Stimulated activated CD8-positive, alpha-beta memory T cell treated with anti-CD3 and anti-CD28 coated beads, Interleukin-4, amount 100 ng/mL, for 24 hours (primary cell): ENCODE data around the gene PCDH15.

Source experiments
- DNase-seq: peaks from one replicate; pipeline ENCODE4 v3.0.0-alpha.2; 2020; ENCODE audit warnings: low read depth

PCDH15 gene

DNA sequence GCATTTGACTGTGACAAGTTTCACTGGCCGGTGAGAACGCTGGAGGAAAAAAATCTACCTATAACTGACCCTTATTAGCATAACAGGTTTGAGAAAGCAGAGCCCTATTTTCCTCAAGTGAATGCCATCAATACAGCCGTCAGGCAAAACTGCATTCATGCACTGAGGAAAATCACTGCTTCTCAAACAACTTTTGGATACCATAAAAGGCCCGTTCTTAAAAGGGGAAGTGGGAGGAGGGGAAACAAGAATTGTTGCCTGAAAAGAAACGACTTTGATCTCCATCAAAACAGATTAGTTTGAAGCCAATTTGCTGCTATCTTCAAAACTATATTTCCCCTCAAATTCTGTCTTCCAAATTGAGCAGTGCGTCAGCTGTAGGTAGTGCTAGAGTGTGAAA is 670.6 kb downstream of the PCDH15 start:
- no peak for DNase-seq

GRCh38 chr10:54125098-54125747 is 675.8 kb downstream of the PCDH15 start:
- no peak for DNase-seq

DNA sequence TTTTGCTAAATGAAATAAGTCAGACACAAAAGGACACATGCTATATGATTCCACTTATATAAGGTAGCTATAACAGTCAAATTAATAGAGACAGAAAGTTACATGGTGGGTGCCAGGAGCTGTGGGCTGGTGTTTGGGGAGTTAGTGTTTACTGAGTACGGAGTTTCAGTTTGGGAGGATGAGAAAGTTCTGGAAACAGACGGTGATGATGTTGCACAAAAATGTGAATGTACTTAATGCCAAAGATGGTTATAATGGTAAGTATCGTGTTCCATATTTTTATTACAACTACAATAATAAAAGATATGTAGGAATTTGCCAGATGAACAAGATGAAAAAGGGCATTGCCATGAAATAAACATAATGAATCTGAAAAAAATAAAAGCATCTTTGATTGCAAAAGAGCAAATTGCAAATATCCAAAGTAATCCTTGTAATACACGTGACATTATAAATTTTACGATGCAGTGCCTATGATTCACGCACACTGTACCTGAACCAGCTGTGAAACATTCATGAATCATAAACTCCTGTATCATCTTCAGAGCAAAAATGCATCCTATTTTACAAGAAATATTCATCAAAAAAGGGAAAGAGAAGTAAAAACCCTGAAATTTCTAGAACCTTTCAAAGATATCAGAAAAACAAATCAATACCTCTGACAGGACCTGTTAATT is 676.7 kb downstream of the PCDH15 start:
- DNase-seq, result no peak

GRCh38 chr10:54120806-54121205 is 680.2 kb downstream of the PCDH15 start:
- no peak for DNase-seq

DNA sequence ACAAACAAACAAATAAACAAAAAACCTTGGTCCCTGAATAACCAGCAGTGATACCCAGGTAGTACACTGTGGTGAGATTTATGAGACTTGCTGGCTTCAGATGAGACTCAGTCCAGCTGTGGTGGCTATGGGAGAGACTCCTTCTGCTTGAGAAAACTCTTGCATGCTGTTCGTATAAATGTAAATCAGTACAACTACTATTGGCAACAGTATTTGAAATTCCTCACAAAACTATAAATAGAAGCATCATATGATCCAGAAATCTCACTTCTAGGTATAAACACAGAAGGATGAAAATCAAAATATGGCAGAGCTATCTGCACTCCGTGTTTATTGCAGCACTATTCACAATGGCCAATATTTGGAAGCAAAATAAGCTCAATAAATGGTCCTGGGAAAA is 692.1 kb downstream of the PCDH15 start:
- DNase-seq, result no peak

DNA sequence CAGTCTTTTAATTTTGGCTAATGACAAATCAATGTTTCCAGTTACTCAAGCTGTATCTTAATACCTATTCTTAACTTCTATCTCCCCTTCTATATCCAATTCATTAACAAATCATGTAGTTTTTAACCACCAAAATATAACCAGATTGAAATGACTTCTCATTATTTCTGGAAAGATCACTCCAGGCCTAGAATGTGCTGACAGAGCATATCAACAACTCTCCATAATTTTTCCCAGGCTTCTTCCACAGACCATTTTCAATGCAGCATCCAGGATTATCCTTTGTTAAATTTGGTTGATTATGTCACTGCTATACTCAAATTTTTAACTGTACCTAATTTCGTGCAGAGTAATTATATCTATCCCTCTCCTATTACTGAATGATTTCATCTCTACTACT is 704.1 kb downstream of the PCDH15 start:
- no peak for DNase-seq

DNA sequence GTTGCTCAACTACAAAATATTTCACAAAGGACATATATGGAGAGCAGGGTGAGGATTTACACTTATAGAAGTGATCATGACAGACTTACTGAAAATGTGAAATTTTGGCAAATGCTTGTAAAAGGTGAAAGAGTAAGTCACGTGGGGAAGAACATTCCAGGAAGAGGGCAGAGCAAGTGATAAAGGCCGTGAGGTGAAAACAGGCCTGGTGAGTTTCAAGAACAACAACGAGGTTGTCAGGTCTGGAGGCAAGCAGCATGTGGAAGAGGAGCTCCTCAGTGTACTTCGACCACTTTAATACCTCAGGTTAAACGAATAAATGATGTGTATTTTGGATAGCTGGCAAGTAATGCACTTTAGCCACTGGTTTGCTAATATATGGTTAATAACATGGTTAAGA is 706.7 kb downstream of the PCDH15 start:
- no peak for DNase-seq

- no peak for DNase-seq
Measured at GRCh38 chr10:54091237-54091636, 709.8 kb downstream of the PCDH15 start.

- DNase-seq, result no peak
Measured at GRCh38 chr10:54081950-54082349, 719.1 kb downstream of the PCDH15 start.

- DNase-seq, result no peak
Measured at GRCh38 chr10:54067361-54067760, 733.7 kb downstream of the PCDH15 start.

- DNase-seq, result no peak
Measured at GRCh38 chr10:54066646-54067045, 734.4 kb downstream of the PCDH15 start.

DNA sequence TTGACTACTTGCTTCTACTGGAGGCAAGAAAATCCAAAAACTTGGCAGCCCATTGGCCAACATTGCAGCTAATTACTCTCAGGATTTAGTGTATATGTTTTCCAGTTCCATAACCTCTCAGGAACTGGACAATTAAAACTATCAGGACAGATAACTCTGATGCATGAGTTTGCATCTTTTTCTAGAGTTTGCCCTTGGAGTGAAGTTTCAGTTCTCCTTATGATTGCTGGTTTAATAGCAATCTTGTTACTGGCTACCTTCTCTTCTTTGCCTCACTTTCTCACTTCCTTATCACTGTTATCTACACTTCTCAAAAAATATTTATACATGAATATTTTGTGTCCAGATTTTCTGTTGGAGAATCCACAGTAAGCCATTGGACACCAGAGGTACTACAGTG is 735.9 kb downstream of the PCDH15 start:
- no peak for DNase-seq

GRCh38 chr10:54064215-54064614 is 736.8 kb downstream of the PCDH15 start:
- no peak for DNase-seq

- DNase-seq, result no peak
Measured at GRCh38 chr10:54063514-54063913, 737.5 kb downstream of the PCDH15 start.

DNA sequence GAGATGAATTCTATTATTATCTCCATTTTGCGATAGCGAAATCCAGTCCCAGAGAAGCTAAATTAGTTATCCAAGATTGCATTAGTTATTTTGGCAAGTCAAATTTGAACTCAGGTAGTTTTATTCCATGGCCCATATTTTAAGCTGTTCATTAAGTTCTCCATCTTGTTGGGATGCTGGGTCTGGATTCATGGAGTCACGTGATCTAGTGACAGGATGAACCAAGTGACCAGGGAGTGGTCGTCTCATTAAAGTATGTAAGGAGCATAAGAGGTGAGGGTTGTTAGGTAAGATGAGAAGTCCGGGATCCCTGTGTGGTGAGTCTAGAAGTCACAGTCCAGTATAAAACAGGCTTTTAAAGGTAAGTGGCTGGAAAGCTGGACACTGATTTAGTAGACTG is 740.5 kb downstream of the PCDH15 start:
- DNase-seq, result no peak

DNA sequence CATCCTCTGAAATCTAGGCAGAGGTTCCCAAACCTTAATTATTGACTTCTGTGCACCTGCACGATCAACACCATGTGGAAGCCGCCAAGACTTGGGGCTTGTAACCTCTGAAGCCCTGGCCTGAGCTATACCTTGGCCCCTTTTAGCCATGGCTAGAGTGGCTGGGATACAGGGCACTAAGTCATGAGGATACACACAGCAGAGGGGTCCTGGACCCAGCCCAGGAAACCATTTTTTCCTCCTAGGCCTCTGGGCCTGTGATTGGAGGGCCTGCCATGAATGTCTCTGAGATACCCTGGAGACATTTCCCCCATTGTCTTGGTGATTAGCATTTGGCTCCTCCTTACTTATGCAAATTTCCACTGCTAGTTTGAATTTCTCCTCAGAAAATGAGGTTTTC is 743.7 kb downstream of the PCDH15 start:
- no peak for DNase-seq

DNA sequence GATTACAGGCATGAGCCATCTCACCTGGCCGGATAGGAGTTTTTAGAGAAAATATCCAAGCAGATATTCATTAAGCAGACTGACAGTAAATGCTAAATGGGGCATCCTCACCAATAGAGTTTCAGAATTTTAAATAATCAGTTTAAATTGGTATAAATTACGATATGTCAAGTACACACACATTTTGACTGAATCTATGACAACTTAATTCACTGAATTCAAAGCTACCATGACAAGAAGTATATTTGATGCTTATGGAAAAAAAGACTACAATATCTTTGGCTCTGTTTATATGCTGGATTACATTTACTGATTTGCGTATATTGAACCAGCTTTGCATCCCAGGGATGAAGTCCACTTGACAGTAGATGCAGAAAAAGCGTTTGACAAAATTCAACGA is 774.7 kb downstream of the PCDH15 start:
- no peak for DNase-seq

- no peak for DNase-seq
Measured at GRCh38 chr10:54011117-54011516, 789.9 kb downstream of the PCDH15 start.

DNA sequence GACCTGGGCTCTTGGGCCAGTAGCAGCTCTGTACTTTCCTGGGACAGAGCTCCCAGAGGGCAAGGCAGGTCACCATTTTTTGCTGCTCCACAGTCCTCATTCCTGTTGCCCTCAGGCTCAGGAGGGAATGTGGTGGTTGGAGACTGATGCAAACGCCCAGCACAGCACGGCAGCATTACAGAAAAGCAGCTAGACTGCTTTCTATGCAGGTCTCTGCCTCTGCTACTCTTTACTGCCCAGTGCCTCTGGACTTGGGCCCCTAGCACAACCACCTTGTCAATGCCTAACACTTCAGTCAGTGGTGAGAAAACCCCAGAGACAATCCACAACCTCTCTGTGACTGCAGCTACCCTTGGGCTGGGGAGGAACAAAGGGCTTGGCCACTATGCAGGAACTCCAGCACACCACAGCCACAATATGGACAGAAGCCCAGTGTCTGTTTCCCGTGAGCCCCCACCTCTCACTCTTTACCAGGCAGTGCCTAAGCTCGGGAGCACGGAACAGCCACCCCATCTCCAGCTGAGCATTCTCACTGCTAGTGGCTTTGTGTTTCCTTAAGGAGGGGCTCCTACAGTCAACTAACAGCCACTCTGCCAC is 790.6 kb downstream of the PCDH15 start:
- DNase-seq, result no peak

- DNase-seq, result no peak
Measured at GRCh38 chr10:54009672-54010071, 791.4 kb downstream of the PCDH15 start.

- no peak for DNase-seq
Measured at GRCh38 chr10:54002077-54002476, 799.0 kb downstream of the PCDH15 start.

- DNase-seq, result no peak
Measured at GRCh38 chr10:53997953-53998352, 803.1 kb downstream of the PCDH15 start.

- no peak for DNase-seq
Measured at GRCh38 chr10:53990799-53991238, 810.2 kb downstream of the PCDH15 start.

GRCh38 chr10:53983431-53983830 is 817.6 kb downstream of the PCDH15 start:
- DNase-seq, result no peak
